ENCODE results near the gene F3. TPM values are rescaled to one million over a fixed set of nuclear protein-coding genes. Genes with fewer than 3 reads are reported as not detected.

Gene F3
- polyA plus RNA-seq, 3 donors, result 0.29 to 3.7 (median 0.77) TPM

GRCh38 chr1:94522304-94522703 is 19.3 kb downstream of the F3 start:
- Histone ChIP-seq H3K79me2 (ENCODE audit: insufficient read depth, low read length) (no peaks in the 10 kb centered on the region), H3K4me1 (ENCODE audit: control insufficient read depth in 1 of 2, insufficient read depth in 2 of 2, low read length in 2 of 2) (peaks cover 0 to 5% of the 10 kb centered on the region in 2 donors), H3K27me3 (ENCODE audit: control insufficient read depth in 2 of 2, insufficient read depth in 2 of 2, low read length in 2 of 2) (no peaks in the 10 kb centered on the region), H3K36me3 (replicated peaks in 1 of 2; ENCODE audit: control insufficient read depth in 1 of 2, insufficient read depth in 2 of 2, low read length in 2 of 2) (peaks cover 9 to 13% of the 10 kb centered on the region in 2 donors), H3K4me2 (replicated peaks; ENCODE audit: extremely low read depth, low read length, poor library complexity, severe bottlenecking) (no peak overlapping the region), H2AFZ (ENCODE audit: insufficient read depth, low read depth, low read length, poor library complexity, severe bottlenecking) (no peak overlapping the region), H3K27ac (ENCODE audit: low read depth in 1 of 2, low read length in 2 of 2) (no peak overlapping the region), H3K9ac (ENCODE audit: insufficient read depth, low read length, poor library complexity, severe bottlenecking) (no peak overlapping the region), H3K4me3 (replicated peaks in 1 of 3; ENCODE audit: low read depth in 2 of 3, low read length in 3 of 3) (no peak overlapping the region), H4K20me1 (ENCODE audit: insufficient read depth, low read length) (no peaks in the 10 kb centered on the region), H3K9me3 (replicated peaks in 1 of 2; ENCODE audit: control insufficient read depth in 1 of 2, insufficient read depth in 1 of 2, low read length in 2 of 2) (no peaks in the 10 kb centered on the region)
- intact Hi-C loops (cut with micrococcal nuclease), result loop anchor here (5.0 to 10.0 kb wide), 2 partner anchors 282 to 285 kb away; no protein-coding TSS in a partner anchor
- peak in 2 of 3 donors; percentile 31 to 37 for DNase-seq
- WGBS (ENCODE audit: insufficient coverage), result no CpG with 5 or more reads among the region's 4 CpGs
- TF ChIP-seq CTCF (IDR thresholded peaks at IDR 0.05), result peak; percentile 34
- peaks cover 0 to 3% (median 1%) of the 10 kb centered on the region in 3 donors for H3K27me3 Mint-ChIP-seq (ENCODE audit: low read depth in 3 of 3)
- peaks cover 0 to 2% (median 0%) of the 10 kb centered on the region in 7 donors for H3K9me3 Mint-ChIP-seq
- H3K4me3 Mint-ChIP-seq, result no peak overlapping the region
- no peak overlapping the region for H3K27ac Mint-ChIP-seq
- peaks cover 12 to 13% of the 10 kb centered on the region in 2 donors for H3K36me3 Mint-ChIP-seq
- H3K4me1 Mint-ChIP-seq, result peaks cover 11% of the 10 kb centered on the region

DNA sequence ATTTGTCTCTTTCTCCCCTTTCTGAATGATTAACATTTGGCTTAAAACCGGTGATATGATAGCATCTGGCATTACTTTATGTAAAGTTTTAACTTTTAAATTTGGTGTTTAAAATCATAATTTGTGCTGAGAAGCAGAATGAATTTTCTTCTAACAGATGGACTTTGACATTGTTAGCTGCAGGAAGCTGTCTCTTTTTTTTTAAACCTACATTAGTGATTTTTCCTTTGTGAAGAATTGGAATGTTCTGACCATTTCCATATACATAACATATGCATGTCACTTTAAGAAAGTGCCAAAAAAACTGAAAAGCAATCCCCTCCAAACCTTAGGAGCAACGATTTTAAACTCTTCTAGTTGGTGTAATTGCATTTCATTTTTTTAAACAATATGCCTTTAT is 22.2 kb downstream of the F3 start:
- intact Hi-C loops (cut with micrococcal nuclease), result no loop called here
- no peaks in the 10 kb centered on the region for H3K9me3 Mint-ChIP-seq
- Histone ChIP-seq H3K4me3 (replicated peaks in 1 of 3; ENCODE audit: low read depth in 2 of 3, low read length in 3 of 3) (no peak overlapping the region), H3K4me2 (replicated peaks; ENCODE audit: extremely low read depth, low read length, poor library complexity, severe bottlenecking) (no peak overlapping the region), H3K79me2 (ENCODE audit: insufficient read depth, low read length) (no peaks in the 10 kb centered on the region), H3K27ac (ENCODE audit: low read depth in 1 of 2, low read length in 2 of 2) (no peak overlapping the region), H3K4me1 (ENCODE audit: control insufficient read depth in 1 of 2, insufficient read depth in 2 of 2, low read length in 2 of 2) (peaks cover 0 to 2% of the 10 kb centered on the region in 2 donors), H3K36me3 (replicated peaks in 1 of 2; ENCODE audit: control insufficient read depth in 1 of 2, insufficient read depth in 2 of 2, low read length in 2 of 2) (peaks cover 12 to 29% of the 10 kb centered on the region in 2 donors), H3K9ac (ENCODE audit: insufficient read depth, low read length, poor library complexity, severe bottlenecking) (no peak overlapping the region), H4K20me1 (ENCODE audit: insufficient read depth, low read length) (no peaks in the 10 kb centered on the region), H2AFZ (ENCODE audit: insufficient read depth, low read depth, low read length, poor library complexity, severe bottlenecking) (no peak overlapping the region), H3K9me3 (replicated peaks in 1 of 2; ENCODE audit: control insufficient read depth in 1 of 2, insufficient read depth in 1 of 2, low read length in 2 of 2) (no peaks in the 10 kb centered on the region), H3K27me3 (ENCODE audit: control insufficient read depth in 2 of 2, insufficient read depth in 2 of 2, low read length in 2 of 2) (no peaks in the 10 kb centered on the region)
- no peaks in the 10 kb centered on the region for H3K27me3 Mint-ChIP-seq (ENCODE audit: low read depth in 3 of 3)
- no peak for TF ChIP-seq CTCF (IDR thresholded peaks at IDR 0.05)
- H3K4me3 Mint-ChIP-seq, result no peak overlapping the region
- peaks cover 6% of the 10 kb centered on the region for H3K4me1 Mint-ChIP-seq
- no peak overlapping the region for H3K27ac Mint-ChIP-seq
- H3K36me3 Mint-ChIP-seq, result peaks cover 18 to 20% of the 10 kb centered on the region in 2 donors
- whole genome bisulfite sequencing (ENCODE audit: insufficient coverage), result no CpG with 5 or more reads among the region's 2 CpGs
- DNase-seq, result no peak
